Measurements from ENCODE around the gene ZFYVE9.

The ZFYVE9 gene

GRCh38 chr1:52264530-52265115 is 122.7 kb downstream of the ZFYVE9 start:
- TF ChIP-seq ZNF70 (CRISPR knock-in tag; IDR thresholded peaks at IDR 0.05): no peak
- no peak for TF ChIP-seq ZNF565 (CRISPR knock-in tag; conservative IDR thresholded peaks at IDR 0.05; ENCODE audit: low read depth)
- no peak for TF ChIP-seq TCF4 (CRISPR knock-in tag; IDR thresholded peaks at IDR 0.05; ENCODE audit: borderline replicate concordance)
- TF ChIP-seq TOX (CRISPR knock-in tag; IDR thresholded peaks at IDR 0.05; ENCODE audit: borderline replicate concordance): no peak
- no peak for TF ChIP-seq CREB5 (CRISPR knock-in tag; IDR thresholded peaks at IDR 0.05; ENCODE audit: low read depth)
- TF ChIP-seq POU6F1 (CRISPR knock-in tag; IDR thresholded peaks at IDR 0.05; ENCODE audit: borderline replicate concordance, low read depth): no peak
- no peak for TF ChIP-seq PPARA (CRISPR knock-in tag; IDR thresholded peaks at IDR 0.05; ENCODE audit: borderline replicate concordance)
- no peak for TF ChIP-seq ZFP30 (CRISPR knock-in tag; IDR thresholded peaks at IDR 0.05)
- TF ChIP-seq ZNF8 (CRISPR knock-in tag; IDR thresholded peaks at IDR 0.05): no peak
- no peak for TF ChIP-seq ZFP3 (CRISPR knock-in tag; IDR thresholded peaks at IDR 0.05)
- no peak for TF ChIP-seq ARNTL (CRISPR knock-in tag; IDR thresholded peaks at IDR 0.05; ENCODE audit: borderline replicate concordance, low read depth)
- TF ChIP-seq GLIS3 (CRISPR knock-in tag; IDR thresholded peaks at IDR 0.05): no peak
- TF ChIP-seq CSDC2 (CRISPR knock-in tag; IDR thresholded peaks at IDR 0.05): no peak
- TF ChIP-seq PATZ1 (CRISPR knock-in tag; IDR thresholded peaks at IDR 0.05; ENCODE audit: borderline replicate concordance): no peak
- TF ChIP-seq ESRRG (CRISPR knock-in tag; IDR thresholded peaks at IDR 0.05): no peak
- no peak for ATAC-seq

GRCh38 chr1:52266507-52266906 is 124.6 kb downstream of the ZFYVE9 start:
- TF ChIP-seq ZNF70 (CRISPR knock-in tag; IDR thresholded peaks at IDR 0.05) (no peak), ESRRG (CRISPR knock-in tag; IDR thresholded peaks at IDR 0.05) (no peak), CSDC2 (CRISPR knock-in tag; IDR thresholded peaks at IDR 0.05) (no peak), PATZ1 (CRISPR knock-in tag; IDR thresholded peaks at IDR 0.05; ENCODE audit: borderline replicate concordance) (no peak), GLIS3 (CRISPR knock-in tag; IDR thresholded peaks at IDR 0.05) (no peak), ZFP30 (CRISPR knock-in tag; IDR thresholded peaks at IDR 0.05) (no peak)
- ATAC-seq: no peak

GRCh38 chr1:52268372-52268771 is 126.5 kb downstream of the ZFYVE9 start:
- TF ChIP-seq TOX (CRISPR knock-in tag; IDR thresholded peaks at IDR 0.05; ENCODE audit: borderline replicate concordance) (no peak), ISL1 (CRISPR knock-in tag; IDR thresholded peaks at IDR 0.05) (no peak), OSR1 (CRISPR knock-in tag; IDR thresholded peaks at IDR 0.05) (no peak), GLIS3 (CRISPR knock-in tag; IDR thresholded peaks at IDR 0.05) (no peak), ESRRG (CRISPR knock-in tag; IDR thresholded peaks at IDR 0.05) (no peak), SNAI2 (CRISPR knock-in tag; IDR thresholded peaks at IDR 0.05) (no peak), PPARA (CRISPR knock-in tag; IDR thresholded peaks at IDR 0.05; ENCODE audit: borderline replicate concordance) (no peak), PATZ1 (CRISPR knock-in tag; IDR thresholded peaks at IDR 0.05; ENCODE audit: borderline replicate concordance) (no peak), ZFP3 (CRISPR knock-in tag; IDR thresholded peaks at IDR 0.05) (no peak), TCF4 (CRISPR knock-in tag; IDR thresholded peaks at IDR 0.05; ENCODE audit: borderline replicate concordance) (no peak), BACH2 (CRISPR knock-in tag; IDR thresholded peaks at IDR 0.05; ENCODE audit: borderline replicate concordance) (no peak)
- ATAC-seq: no peak
